Measurements from ENCODE around the gene MACROH2A2. TPM values are rescaled to one million over a fixed set of nuclear protein-coding genes. Genes with fewer than 3 reads are reported as not detected.
"Not testable (repeated sequence)": the region's sequence is repeated elsewhere in the genome, so short reads cannot be mapped to it uniquely, and the experiment has no call there.

MACROH2A2 gene
- total and polyA plus RNA-seq, 2 of the 4 experiments (the other 2 are of a cell fraction): 16.1 to 17.4 TPM

DNA sequence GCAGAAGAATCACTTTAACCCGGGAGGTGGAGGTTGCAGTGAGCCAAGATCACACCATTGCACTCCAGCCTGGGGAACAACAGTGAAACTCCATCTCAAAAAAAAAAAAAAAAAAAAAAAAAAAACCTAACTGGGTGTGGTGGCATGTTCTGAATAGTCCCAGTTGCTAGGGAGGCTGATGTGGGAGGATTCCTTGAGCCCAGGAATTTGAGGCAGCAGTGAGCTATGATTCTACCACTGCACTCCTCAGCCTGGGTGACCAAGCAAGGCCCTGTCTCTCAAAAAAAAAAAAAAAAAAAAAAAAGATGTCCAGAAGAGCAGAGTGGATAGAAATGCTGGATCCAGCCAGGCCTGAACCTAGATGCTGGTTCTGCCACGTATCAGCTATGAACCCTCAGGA lies 28.1 kb downstream of the MACROH2A2 start:
- H3K4me1 ChIP-seq (ENCODE audit: control insufficient read depth, insufficient read depth, low read length); dilution Hi-C loops (cut with HindIII; ENCODE audit: low sequenced_read_pairs, unreplicated experiment); H4K8ac ChIP-seq (ENCODE audit: low read depth in 2 of 2, low read length in 2 of 2); H3K4me2 ChIP-seq (ENCODE audit: low read depth, low read length); H4K91ac ChIP-seq (ENCODE audit: insufficient read depth, low read depth, low read length); H3K4me3 ChIP-seq (ENCODE audit: insufficient read depth, low read depth, low read length); intact Hi-C loops (cut with micrococcal nuclease); H2AFZ ChIP-seq (replicated peaks; ENCODE audit: low read length, poor library complexity); H3K56ac ChIP-seq (ENCODE audit: extremely low read depth, insufficient read depth, low read length); H2BK20ac ChIP-seq (ENCODE audit: low read depth, low read length); H2BK15ac ChIP-seq (ENCODE audit: low read depth, low read length); H3K14ac ChIP-seq (replicated peaks; ENCODE audit: low read depth, low read length); ATAC-seq (ENCODE audit: low read depth); H2BK120ac ChIP-seq (ENCODE audit: low read depth, low read length); H3K36me3 ChIP-seq (ENCODE audit: control insufficient read depth, insufficient read depth, low read length); H2AK9ac ChIP-seq (replicated peaks; ENCODE audit: low read depth, low read length, poor library complexity); DNase-seq; BruUV-seq (replicated peaks); H4K5ac ChIP-seq (ENCODE audit: low read depth, low read length); in situ Hi-C loops (cut with MboI; ENCODE audit: low sequenced_read_pairs); H2AK5ac ChIP-seq (ENCODE audit: low read depth, low read length); CTCF ChIA-PET; H3K27me3 ChIP-seq (ENCODE audit: control insufficient read depth, insufficient read depth, low read length); H3K9ac ChIP-seq (ENCODE audit: low read depth, low read length); H3K79me1 ChIP-seq (ENCODE audit: low read depth in 1 of 2, low read length in 2 of 2); POLR2A ChIA-PET (ENCODE audit: unreplicated experiment); H3K9me3 ChIP-seq (ENCODE audit: control insufficient read depth, insufficient read depth, low read length); H4K20me1 ChIP-seq (ENCODE audit: insufficient read depth, low read length); H3K18ac ChIP-seq (ENCODE audit: low read depth, low read length); H3K23ac ChIP-seq (ENCODE audit: low read depth, low read length); H3K4ac ChIP-seq (ENCODE audit: low read depth, low read length); H3K27ac ChIP-seq (ENCODE audit: insufficient read depth, low read length); H2BK5ac ChIP-seq (ENCODE audit: low read depth, low read length, poor library complexity, severe bottlenecking): not testable (repeated sequence)
- no CpG with 5 or more reads among the region's 2 CpGs for WGBS, 2 experiments (ENCODE audit: extremely low coverage in 2 of 2, insufficient read length in 1 of 2)
- H3K9me1 ChIP-seq (ENCODE audit: insufficient read depth, low read length): peaks cover 14% of the 10 kb centered on the region
